GM23248 (cell line): ENCODE data around the gene PLEKHG1. TPM values are rescaled to one million over a fixed set of nuclear protein-coding genes. Genes with fewer than 3 reads are reported as not detected.

Experiments used
- DNase-seq: peaks from one replicate; pipeline ENCODE4 v3.0.0-alpha.2; 2015
- H2AFZ ChIP-seq: fragments of 200-600 bp; sonication (generic); 2 replicates; pipeline ENCODE4 v1.6.1; 2016; ENCODE audit warnings: antibody characterized with exemption
- H3F3A ChIP-seq: fragments of 200-600 bp; sonication (generic); 2 replicates; pipeline ENCODE4 v1.6.1; 2016; ENCODE audit warnings: mild to moderate bottlenecking, antibody characterized with exemption, mixed run types; ENCODE audit not compliant: insufficient read depth
- H3K27ac ChIP-seq: fragments of 200-600 bp; sonication (generic); 2 replicates; pipeline ENCODE4 v1.5.1; 2016; ENCODE audit warnings: mild to moderate bottlenecking
- H3K27me3 ChIP-seq: fragments of 200-600 bp; sonication (generic); replicated peaks from 2 replicates; pipeline ENCODE4 v1.6.1; 2016; ENCODE audit warnings: mild to moderate bottlenecking; ENCODE audit not compliant: insufficient read depth
- H3K36me3 ChIP-seq: fragments of 200-600 bp; sonication (generic); 2 replicates; pipeline ENCODE4 v1.6.1; 2016; ENCODE audit warnings: low read depth, mild to moderate bottlenecking
- H3K4me1 ChIP-seq: fragments of 200-600 bp; sonication (generic); 2 replicates; pipeline ENCODE4 v1.6.1; 2016; ENCODE audit warnings: mild to moderate bottlenecking; ENCODE audit not compliant: insufficient read depth
- H3K4me2 ChIP-seq: fragments of 200-600 bp; sonication (generic); one replicate; pipeline ENCODE4 v1.6.1; 2016; ENCODE audit warnings: mild to moderate bottlenecking; ENCODE audit not compliant: unreplicated experiment
- H3K4me3 ChIP-seq: fragments of 200-600 bp; sonication (generic); 2 replicates; pipeline ENCODE4 v1.5.1; 2016; ENCODE audit warnings: mild to moderate bottlenecking
- H3K79me2 ChIP-seq: fragments of 200-600 bp; sonication (generic); 2 replicates; pipeline ENCODE4 v1.6.1; 2016; ENCODE audit warnings: mild to moderate bottlenecking; ENCODE audit not compliant: insufficient read depth
- H3K9ac ChIP-seq: fragments of 200-600 bp; sonication (generic); 2 replicates; pipeline ENCODE4 v1.6.1; 2016; ENCODE audit warnings: mild to moderate bottlenecking
- H3K9me2 ChIP-seq: fragments of 200-600 bp; sonication (generic); 2 replicates; pipeline ENCODE4 v1.6.1; 2016; ENCODE audit warnings: mixed run types, mild to moderate bottlenecking, moderate library complexity; ENCODE audit not compliant: insufficient read depth
- H3K9me3 ChIP-seq: fragments of 200-600 bp; sonication (generic); one replicate; pipeline ENCODE4 v1.6.1; 2017; ENCODE audit warnings: low read depth
- H4K20me1 ChIP-seq: fragments of 200-600 bp; sonication (generic); 2 replicates; pipeline ENCODE4 v1.6.0; 2016; ENCODE audit not compliant: insufficient read depth
- EZH2 ChIP-seq: fragments of 200-600 bp; sonication (generic); IDR thresholded peaks from 2 replicates; pipeline ENCODE4 v1.6.1; 2018; ENCODE audit warnings: antibody characterized with exemption, mild to moderate bottlenecking; ENCODE audit not compliant: insufficient read depth, poor library complexity, severe bottlenecking
- EZH2phosphoT487 ChIP-seq: fragments of 200-600 bp; sonication (generic); IDR thresholded peaks from 2 replicates; pipeline ENCODE4 v1.6.1; 2018; ENCODE audit warnings: antibody characterized with exemption, moderate library complexity, mild to moderate bottlenecking, low read depth; ENCODE audit not compliant: insufficient read depth
- WGBS, 2 experiments: methylation state at CpG; one replicate each; pipeline ENCODE4 v1.1.6; 2015 to 2017; ENCODE audit warnings: low lambda C conversion rate in 2 of 2, low coverage in 1 of 2; ENCODE audit errors: missing lambda C conversion rate in 2 of 2; 5-methylcytosine and 5-hydroxymethylcytosine counted together
- in situ Hi-C: fragments of 300-500 bp; cut with MboI; formaldehyde crosslinking; loops from 2 replicates; pipeline ENCODE4 v1.15.0; 2020
- polyA plus RNA-seq: library from polyadenylated mRNA; unstranded; fragments of >200 nt; fragmentation: Nextera tagmentation; extraction: Ambion mirVana; gene quantifications from 2 replicates; pipeline ENCODE4 v1.2.1, GENCODE V29; 2016
- total RNA-seq: library from RNA; depleted of rRNA; stranded (reverse); fragments of >200 nt; shearing (Covaris generic); gene quantifications from 2 replicates; pipeline ENCODE4 v1.2.3, GENCODE V29; 2014

Gene PLEKHG1
- total and polyA plus RNA-seq, 2 experiments from 2014 or later: 0.11 to 0.51 TPM

DNA sequence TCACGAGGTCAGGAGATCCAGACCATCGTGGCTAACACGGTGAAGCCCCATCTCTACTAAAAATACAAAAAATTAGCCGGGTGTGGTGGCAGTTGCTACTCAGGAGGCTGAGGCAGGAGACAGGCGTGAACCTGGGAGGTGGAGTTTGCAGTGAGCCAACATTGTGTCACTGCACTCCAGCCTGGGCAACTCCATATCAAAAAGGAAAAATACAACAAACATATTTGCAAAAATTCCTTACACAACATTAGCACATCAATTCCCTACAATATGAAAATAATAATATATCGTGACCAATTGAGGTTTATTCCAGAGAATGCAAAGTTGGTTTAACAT lies 38.8 kb upstream of the PLEKHG1 start:
- no peak overlapping the region for H3K27ac ChIP-seq
- H3K4me1 ChIP-seq: no peaks in the 10 kb centered on the region
- no peak overlapping the region for H3K9ac ChIP-seq
- no peaks in the 10 kb centered on the region for H3K9me2 ChIP-seq
- H4K20me1 ChIP-seq: no peaks in the 10 kb centered on the region
- no peaks in the 10 kb centered on the region for H3K36me3 ChIP-seq
- TF ChIP-seq EZH2phosphoT487 (no peak), EZH2 (no peak)
- H3F3A ChIP-seq: no peaks in the 10 kb centered on the region
- H3K4me3 ChIP-seq: no peak overlapping the region
- no peaks in the 10 kb centered on the region for H3K9me3 ChIP-seq
- in situ Hi-C loops: no loop called here
- no peak overlapping the region for H2AFZ ChIP-seq
- H3K79me2 ChIP-seq: no peaks in the 10 kb centered on the region
- DNase-seq: no peak
- WGBS, 2 experiments: 62 to 69% methylated on average over 6 of the region's 6 CpGs
- no peak overlapping the region for H3K4me2 ChIP-seq
- H3K27me3 ChIP-seq: peaks cover 44% of the 10 kb centered on the region

DNA sequence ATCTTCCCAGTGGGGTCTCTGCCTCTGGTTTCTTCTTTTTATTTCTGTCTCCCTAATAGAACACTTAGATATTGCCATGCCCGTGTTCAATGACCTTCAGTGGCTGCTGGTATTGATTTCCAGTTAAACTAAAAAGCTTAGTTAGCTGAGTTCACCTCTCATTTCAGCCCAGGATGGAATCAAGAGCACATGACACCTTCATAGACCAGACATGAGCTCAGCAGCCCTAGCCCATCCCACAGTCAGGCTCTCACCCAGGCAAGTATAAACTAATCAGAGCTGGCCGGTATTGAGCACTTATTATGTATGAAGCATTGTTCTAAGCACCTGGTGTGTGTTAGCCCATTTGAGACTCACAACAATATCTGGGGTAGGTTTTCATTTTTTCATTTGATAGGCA lies 33.7 kb upstream of the PLEKHG1 start:
- Histone ChIP-seq H3F3A (no peaks in the 10 kb centered on the region), H2AFZ (no peak overlapping the region), H3K4me1 (no peaks in the 10 kb centered on the region), H3K4me2 (no peak overlapping the region), H3K79me2 (no peaks in the 10 kb centered on the region), H3K4me3 (no peak overlapping the region), H3K27me3 (peaks cover 38% of the 10 kb centered on the region), H4K20me1 (no peaks in the 10 kb centered on the region), H3K9me3 (no peaks in the 10 kb centered on the region), H3K27ac (no peak overlapping the region), H3K9me2 (no peaks in the 10 kb centered on the region), H3K9ac (no peak overlapping the region), H3K36me3 (no peaks in the 10 kb centered on the region)
- in situ Hi-C loops: no loop called here
- no peak for DNase-seq
- TF ChIP-seq EZH2phosphoT487 (no peak), EZH2 (no peak)
- WGBS, 2 experiments: 48 to 51% methylated on average over 2 of the region's 2 CpGs

DNA sequence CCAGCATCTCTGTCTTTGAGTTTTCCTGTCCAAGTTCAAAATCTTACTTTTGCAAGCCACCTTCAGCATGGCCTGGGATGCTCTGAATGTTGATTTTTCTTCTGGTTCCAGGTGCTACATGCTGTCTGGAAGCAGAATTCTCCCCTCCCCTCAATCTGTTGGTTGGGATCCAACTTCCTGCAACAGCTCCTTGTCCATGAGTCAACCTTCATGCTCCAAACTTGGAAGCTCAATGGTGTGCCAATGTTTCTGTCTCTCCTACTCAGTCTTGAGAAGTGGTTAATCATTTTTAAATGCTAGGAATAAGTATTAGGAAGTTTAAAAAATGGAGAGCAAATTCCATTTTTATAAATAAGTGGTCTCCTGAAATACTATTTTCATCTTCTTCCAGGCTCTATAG lies 33.2 kb upstream of the PLEKHG1 start:
- H3K4me2 ChIP-seq: no peak overlapping the region
- in situ Hi-C loops: no loop called here
- H3K9me3 ChIP-seq: no peaks in the 10 kb centered on the region
- peaks cover 39% of the 10 kb centered on the region for H3K27me3 ChIP-seq
- no peak overlapping the region for H3K4me3 ChIP-seq
- H3K9me2 ChIP-seq: no peaks in the 10 kb centered on the region
- H3K79me2 ChIP-seq: no peaks in the 10 kb centered on the region
- H2AFZ ChIP-seq: no peak overlapping the region
- H3K9ac ChIP-seq: no peak overlapping the region
- TF ChIP-seq EZH2phosphoT487 (no peak), EZH2 (no peak)
- no peak for DNase-seq
- no peaks in the 10 kb centered on the region for H3K4me1 ChIP-seq
- no peaks in the 10 kb centered on the region for H3K36me3 ChIP-seq
- H3F3A ChIP-seq: no peaks in the 10 kb centered on the region
- no peaks in the 10 kb centered on the region for H4K20me1 ChIP-seq
- no peak overlapping the region for H3K27ac ChIP-seq

DNA sequence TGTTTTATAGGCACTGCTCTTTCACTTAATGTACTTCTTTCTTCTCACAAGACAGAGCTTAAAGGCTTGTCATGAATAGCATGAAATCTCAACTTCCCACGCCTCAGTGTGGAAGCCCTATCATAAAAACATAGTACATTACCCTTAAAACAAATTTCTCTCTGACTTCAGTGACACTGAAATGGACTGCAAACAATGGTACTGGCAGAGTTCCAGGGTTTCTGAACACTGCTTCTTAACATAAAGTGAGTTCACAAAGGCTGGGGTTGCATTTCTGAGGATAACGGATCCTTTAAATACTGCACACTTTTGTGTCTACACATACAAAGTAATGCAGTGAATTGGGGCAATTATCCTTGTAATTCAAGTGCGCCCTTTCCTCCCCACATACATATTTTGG lies 32.3 kb upstream of the PLEKHG1 start:
- in situ Hi-C loops: no loop called here
- Histone ChIP-seq H3K9me2 (no peaks in the 10 kb centered on the region), H3K36me3 (no peaks in the 10 kb centered on the region), H3F3A (no peaks in the 10 kb centered on the region), H3K4me3 (no peak overlapping the region), H3K9me3 (no peaks in the 10 kb centered on the region), H2AFZ (no peak overlapping the region), H3K4me1 (no peaks in the 10 kb centered on the region), H3K27ac (no peak overlapping the region), H3K27me3 (peaks cover 32% of the 10 kb centered on the region), H3K9ac (no peak overlapping the region), H3K79me2 (no peaks in the 10 kb centered on the region), H4K20me1 (no peaks in the 10 kb centered on the region), H3K4me2 (no peak overlapping the region)
- DNase-seq: no peak
- TF ChIP-seq EZH2phosphoT487 (no peak), EZH2 (no peak)
- 70% methylated on average over 3 of the region's 3 CpGs for WGBS, 2 experiments

DNA sequence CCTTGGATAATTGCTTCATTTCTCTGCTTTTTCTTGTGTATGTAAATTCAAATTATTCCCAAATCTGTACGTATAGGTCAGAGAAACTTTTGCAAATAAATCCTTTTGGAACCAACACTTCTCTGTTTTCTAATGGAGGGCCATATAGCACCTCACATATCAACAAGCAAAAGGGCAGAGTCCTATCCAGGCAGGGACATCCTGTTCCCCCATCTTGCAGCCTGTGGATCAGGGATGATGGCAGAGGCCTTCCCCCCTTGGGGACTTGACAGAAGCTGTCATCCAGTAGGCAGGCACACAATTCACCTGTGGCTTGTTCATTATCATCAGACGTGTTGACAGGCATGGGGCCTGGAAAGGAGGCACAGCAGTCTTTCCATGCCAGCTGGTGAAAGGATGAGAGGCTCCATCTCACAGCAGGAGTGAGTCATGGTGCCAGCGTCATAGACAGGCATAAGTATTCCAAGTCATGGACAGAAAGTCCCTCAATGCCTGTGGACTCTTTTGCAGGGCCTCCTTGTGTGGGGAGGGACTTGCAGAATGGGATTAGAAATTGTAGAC lies 31.8 kb upstream of the PLEKHG1 start:
- no peaks in the 10 kb centered on the region for H3K36me3 ChIP-seq
- peaks cover 32% of the 10 kb centered on the region for H3K27me3 ChIP-seq
- 39 to 41% methylated on average over 3 of the region's 3 CpGs for WGBS, 2 experiments
- TF ChIP-seq EZH2phosphoT487 (no peak), EZH2 (no peak)
- no peaks in the 10 kb centered on the region for H4K20me1 ChIP-seq
- no peaks in the 10 kb centered on the region for H3K9me3 ChIP-seq
- H3K9ac ChIP-seq: no peak overlapping the region
- in situ Hi-C loops: no loop called here
- DNase-seq: peak; percentile 32
- no peak overlapping the region for H3K4me3 ChIP-seq
- H3K4me2 ChIP-seq: no peak overlapping the region
- no peaks in the 10 kb centered on the region for H3K79me2 ChIP-seq
- no peaks in the 10 kb centered on the region for H3F3A ChIP-seq
- no peaks in the 10 kb centered on the region for H3K4me1 ChIP-seq
- H3K9me2 ChIP-seq: no peaks in the 10 kb centered on the region
- no peak overlapping the region for H2AFZ ChIP-seq
- no peak overlapping the region for H3K27ac ChIP-seq
